Stomach (tissue), 4 donors: ENCODE results near the gene CYP26B1.

Source experiments
- EP300 ChIP-seq: sonication (generic); formaldehyde crosslinking; IDR thresholded peaks from one replicate; pipeline ENCODE4 v1.6.1; 2017; ENCODE audit warnings: antibody characterized with exemption
- POLR2AphosphoS5 ChIP-seq, 3 donors: sonication (generic); formaldehyde crosslinking; IDR thresholded peaks; one replicate each; pipeline ENCODE4 v1.6.1; 2016; ENCODE audit warnings: antibody characterized with exemption in 3 of 3
- TF ChIP-seq, protein P1 (sequence below), 7 experiments: fragments of 450-650 bp in 4 of 7; fragments of 200-600 bp in 3 of 7; sonication (generic) in 3 of 7; IDR thresholded peaks; one replicate each; pipeline ENCODE4 v1.5.1; 2016 to 2019; ENCODE audit warnings: antibody characterized with exemption in 7 of 7, control low read depth in 2 of 7, mild to moderate bottlenecking in 1 of 7

DNA sequence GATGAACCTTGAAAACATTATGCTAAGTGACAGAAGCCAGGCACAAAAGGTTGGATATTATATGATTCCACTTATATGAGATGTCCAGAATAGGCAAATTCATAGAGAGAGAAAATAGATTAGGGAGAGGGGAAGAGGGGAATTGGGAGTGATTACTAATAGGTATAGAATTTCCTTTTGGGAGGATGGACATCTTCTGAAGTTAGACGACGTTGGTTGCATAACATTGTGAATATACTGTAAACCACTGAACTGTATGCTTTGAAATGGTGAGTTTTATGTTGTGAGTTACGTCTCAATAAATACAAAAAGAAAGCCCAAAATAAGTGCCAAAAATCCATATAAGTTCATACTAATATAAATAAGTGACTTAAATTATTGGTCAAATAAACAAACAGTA is 18.6 kb upstream of the CYP26B1 start:
- TF ChIP-seq POLR2AphosphoS5 (IDR thresholded peaks at IDR 0.05) (no peak), EP300 (no peak)
- TF ChIP-seq, protein P1, sequence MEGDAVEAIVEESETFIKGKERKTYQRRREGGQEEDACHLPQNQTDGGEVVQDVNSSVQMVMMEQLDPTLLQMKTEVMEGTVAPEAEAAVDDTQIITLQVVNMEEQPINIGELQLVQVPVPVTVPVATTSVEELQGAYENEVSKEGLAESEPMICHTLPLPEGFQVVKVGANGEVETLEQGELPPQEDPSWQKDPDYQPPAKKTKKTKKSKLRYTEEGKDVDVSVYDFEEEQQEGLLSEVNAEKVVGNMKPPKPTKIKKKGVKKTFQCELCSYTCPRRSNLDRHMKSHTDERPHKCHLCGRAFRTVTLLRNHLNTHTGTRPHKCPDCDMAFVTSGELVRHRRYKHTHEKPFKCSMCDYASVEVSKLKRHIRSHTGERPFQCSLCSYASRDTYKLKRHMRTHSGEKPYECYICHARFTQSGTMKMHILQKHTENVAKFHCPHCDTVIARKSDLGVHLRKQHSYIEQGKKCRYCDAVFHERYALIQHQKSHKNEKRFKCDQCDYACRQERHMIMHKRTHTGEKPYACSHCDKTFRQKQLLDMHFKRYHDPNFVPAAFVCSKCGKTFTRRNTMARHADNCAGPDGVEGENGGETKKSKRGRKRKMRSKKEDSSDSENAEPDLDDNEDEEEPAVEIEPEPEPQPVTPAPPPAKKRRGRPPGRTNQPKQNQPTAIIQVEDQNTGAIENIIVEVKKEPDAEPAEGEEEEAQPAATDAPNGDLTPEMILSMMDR (IDR thresholded peaks at IDR 0.05): no peak
